Activated CD4-positive, alpha-beta T cell treated with anti-CD3 and anti-CD28 coated beads, Interleukin-2, amount 10 ng/mL, durations not matched to agents 24 days and 14 days (primary cell): ENCODE measurements around the gene HERC2. TPM values are rescaled to one million over a fixed set of nuclear protein-coding genes. Genes with fewer than 3 reads are reported as not detected.
A peak's percentile ranks its signal among the peaks of the same experiment; 100 is the strongest.
"Not testable (repeated sequence)": the region's sequence is repeated elsewhere in the genome, so short reads cannot be mapped to it uniquely, and the experiment has no call there.

Experiments used
- DNase-seq: peaks from one replicate; pipeline ENCODE4 v3.0.0; 2022
- H3K27ac Mint-ChIP-seq: one replicate; pipeline ENCODE4 v1.8.0; 2022; ENCODE audit warnings: mild to moderate bottlenecking, mixed read lengths
- H3K27me3 Mint-ChIP-seq: one replicate; pipeline ENCODE4 v1.8.0; 2022; ENCODE audit warnings: mixed read lengths
- H3K36me3 Mint-ChIP-seq: one replicate; pipeline ENCODE4 v1.8.0; 2022; ENCODE audit warnings: low read depth, mild to moderate bottlenecking, mixed read lengths
- H3K4me1 Mint-ChIP-seq: one replicate; pipeline ENCODE4 v1.8.0; 2021; ENCODE audit warnings: mixed read lengths
- H3K4me3 Mint-ChIP-seq: one replicate; pipeline ENCODE4 v1.8.0; 2022; ENCODE audit warnings: mild to moderate bottlenecking, moderate library complexity, mixed read lengths
- H3K9me3 Mint-ChIP-seq: one replicate; pipeline ENCODE4 v1.8.0; 2021; ENCODE audit warnings: mixed read lengths
- intact Hi-C: fragments of 100-400 bp; cut with micrococcal nuclease; formaldehyde crosslinking; loops from one replicate; pipeline ENCODE4 v1.15.1; 2023
- total RNA-seq: library from RNA; stranded (reverse); gene quantifications from 2 replicates; pipeline ENCODE4 v1.2.3, GENCODE V29; 2022

The HERC2 gene
- total RNA-seq, 1 donor from 2014 or later = 43.8 TPM

- H3K4me1 Mint-ChIP-seq = peaks cover 22% of the 10 kb centered on the region
- intact Hi-C loops = no loop called here
- no peaks in the 10 kb centered on the region for H3K9me3 Mint-ChIP-seq
- no peak for DNase-seq
- H3K36me3 Mint-ChIP-seq = peaks cover 21% of the 10 kb centered on the region
- no peak overlapping the region for H3K27ac Mint-ChIP-seq
- no peaks in the 10 kb centered on the region for H3K27me3 Mint-ChIP-seq
- H3K4me3 Mint-ChIP-seq = no peak overlapping the region
Observed at GRCh38 chr15:28133281-28133680, 188.7 kb downstream of the HERC2 start.

- Mint-ChIP-seq H3K36me3 (peaks cover 22% of the 10 kb centered on the region), H3K27me3 (no peaks in the 10 kb centered on the region), H3K27ac (no peak overlapping the region), H3K4me1 (peaks cover 18% of the 10 kb centered on the region), H3K4me3 (no peak overlapping the region), H3K9me3 (no peaks in the 10 kb centered on the region)
- intact Hi-C loops = no loop called here
- no peak for DNase-seq
Observed at GRCh38 chr15:28132524-28133275, 189.3 kb downstream of the HERC2 start.

GRCh38 chr15:28131946-28132345, 190.0 kb downstream of the HERC2 start:
- intact Hi-C loops = no loop called here
- H3K9me3 Mint-ChIP-seq = no peaks in the 10 kb centered on the region
- peaks cover 12% of the 10 kb centered on the region for H3K4me1 Mint-ChIP-seq
- H3K4me3 Mint-ChIP-seq = no peak overlapping the region
- no peaks in the 10 kb centered on the region for H3K27me3 Mint-ChIP-seq
- peaks cover 18% of the 10 kb centered on the region for H3K36me3 Mint-ChIP-seq
- no peak overlapping the region for H3K27ac Mint-ChIP-seq
- no peak for DNase-seq

GRCh38 chr15:28131400-28131799, 190.6 kb downstream of the HERC2 start:
- no peak overlapping the region for H3K4me3 Mint-ChIP-seq
- no peaks in the 10 kb centered on the region for H3K27me3 Mint-ChIP-seq
- peaks cover 15% of the 10 kb centered on the region for H3K36me3 Mint-ChIP-seq
- DNase-seq = no peak
- H3K27ac Mint-ChIP-seq = no peak overlapping the region
- peaks cover 6% of the 10 kb centered on the region for H3K4me1 Mint-ChIP-seq
- intact Hi-C loops = no loop called here
- no peaks in the 10 kb centered on the region for H3K9me3 Mint-ChIP-seq

GRCh38 chr15:28130651-28131050, 191.3 kb downstream of the HERC2 start:
- Mint-ChIP-seq H3K27ac (no peak overlapping the region), H3K9me3 (no peaks in the 10 kb centered on the region), H3K4me3 (no peak overlapping the region), H3K4me1 (peaks cover 4% of the 10 kb centered on the region), H3K27me3 (no peaks in the 10 kb centered on the region), H3K36me3 (peaks cover 15% of the 10 kb centered on the region)
- intact Hi-C loops = no loop called here
- DNase-seq = no peak

DNA sequence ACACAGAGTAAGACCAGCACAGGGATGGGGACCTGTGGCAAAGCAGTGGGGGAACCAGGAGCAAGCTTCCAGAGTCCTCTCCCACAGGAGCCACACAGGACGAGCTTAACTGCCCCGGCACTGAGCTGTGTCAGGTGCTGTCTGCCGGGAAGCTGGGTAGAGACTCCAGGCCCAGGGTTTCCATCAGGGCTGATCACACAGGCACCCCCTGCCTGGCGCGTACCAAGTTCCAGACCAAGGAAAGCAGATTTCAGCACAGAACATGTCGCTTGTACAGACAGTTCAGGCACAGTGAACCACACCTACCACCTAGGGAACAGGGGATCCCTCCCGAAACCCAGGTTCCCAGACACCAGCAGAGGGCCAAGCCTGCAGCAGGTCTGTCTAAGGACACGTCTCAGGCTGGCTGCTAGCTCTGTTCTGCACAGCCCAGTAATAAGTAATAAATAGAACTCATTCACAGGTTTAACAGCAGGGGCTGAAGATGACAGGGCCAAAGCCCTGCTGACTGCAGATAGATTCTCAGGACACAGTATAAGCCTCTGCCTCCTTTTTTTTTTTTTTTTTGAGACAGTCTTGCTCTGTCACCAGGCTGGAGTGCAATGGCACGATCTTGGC, 192.6 kb downstream of the HERC2 start:
- H3K4me3 Mint-ChIP-seq = no peak overlapping the region
- H3K9me3 Mint-ChIP-seq = no peaks in the 10 kb centered on the region
- H3K36me3 Mint-ChIP-seq = peaks cover 11% of the 10 kb centered on the region
- no peak for DNase-seq
- peaks cover 2% of the 10 kb centered on the region for H3K4me1 Mint-ChIP-seq
- no peak overlapping the region for H3K27ac Mint-ChIP-seq
- no peaks in the 10 kb centered on the region for H3K27me3 Mint-ChIP-seq
- intact Hi-C loops = no loop called here

DNA sequence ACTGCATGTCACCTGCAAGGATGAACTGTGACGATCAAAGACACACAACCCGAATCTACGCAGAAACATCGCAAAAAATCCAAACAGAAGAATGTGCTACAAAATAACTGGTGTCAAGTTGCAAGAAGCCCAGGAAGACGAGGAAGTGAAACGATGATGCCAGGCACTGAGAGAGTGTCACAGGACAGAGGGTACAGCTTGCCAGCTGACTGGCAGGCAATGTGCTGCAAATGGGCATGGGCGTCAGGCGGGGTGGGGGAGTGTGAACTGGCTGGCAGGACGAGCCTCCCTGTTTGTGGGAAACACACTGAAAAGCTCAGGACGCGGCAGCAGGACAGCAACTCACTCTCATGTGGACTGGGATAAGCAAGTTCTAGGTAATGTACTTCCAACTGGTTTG, 193.9 kb downstream of the HERC2 start:
- Mint-ChIP-seq H3K36me3 (peaks cover 12% of the 10 kb centered on the region), H3K27ac (no peak overlapping the region), H3K27me3 (no peaks in the 10 kb centered on the region), H3K4me3 (no peak overlapping the region), H3K9me3 (no peaks in the 10 kb centered on the region), H3K4me1 (peaks cover 2% of the 10 kb centered on the region)
- intact Hi-C loops = no loop called here
- DNase-seq = no peak

GRCh38 chr15:28127036-28127435, 194.9 kb downstream of the HERC2 start:
- H3K9me3 Mint-ChIP-seq = no peaks in the 10 kb centered on the region
- intact Hi-C loops = no loop called here

DNA sequence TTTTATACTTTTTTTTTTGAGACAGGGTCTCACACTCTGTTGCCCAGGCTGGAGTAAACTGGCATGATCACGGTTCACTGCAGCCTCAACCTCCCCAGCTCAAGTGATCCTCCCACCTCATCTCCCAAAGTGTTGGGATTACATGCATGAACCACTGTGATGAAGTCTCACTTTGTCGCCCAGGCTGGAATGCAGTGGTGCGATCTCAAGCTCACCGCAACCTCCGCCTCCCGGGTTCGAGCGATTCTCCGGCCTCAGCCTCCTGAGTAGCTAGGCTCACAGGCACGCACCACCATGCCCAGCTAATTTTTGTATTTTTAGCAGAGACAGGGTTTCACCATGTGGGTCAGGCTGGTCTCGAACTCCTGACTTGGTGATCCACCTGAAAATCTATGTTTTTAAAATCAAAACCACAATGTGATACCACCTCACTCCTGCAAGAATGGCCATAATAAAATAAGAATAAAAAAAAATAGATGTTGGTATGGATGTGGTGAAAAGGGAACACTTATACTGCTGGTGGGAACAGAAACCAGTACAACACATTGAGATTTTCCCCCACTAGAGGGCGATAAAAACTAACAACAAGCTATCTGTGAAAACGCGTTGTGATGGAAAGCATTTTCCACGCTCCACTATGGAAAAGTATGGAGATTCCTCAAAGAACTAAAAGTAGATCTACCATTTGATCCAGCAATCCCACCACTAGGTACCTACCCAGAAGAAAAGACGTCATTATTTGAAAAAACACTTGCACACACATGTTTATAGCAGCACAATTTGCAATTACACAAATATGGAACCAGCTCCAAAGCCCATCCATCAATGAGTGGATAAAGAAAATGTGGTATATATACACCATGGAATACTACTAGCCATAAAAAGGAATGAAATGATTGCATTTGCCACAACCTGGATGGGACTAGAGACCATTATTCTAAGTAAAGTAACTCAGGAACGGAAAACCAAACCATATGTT, 196.0 kb downstream of the HERC2 start:
- Mint-ChIP-seq H3K27ac (no peak overlapping the region), H3K4me3 (no peak overlapping the region), H3K9me3 (no peaks in the 10 kb centered on the region), H3K36me3 (peaks cover 7% of the 10 kb centered on the region), H3K27me3 (no peaks in the 10 kb centered on the region), H3K4me1 (no peaks in the 10 kb centered on the region)
- intact Hi-C loops = no loop called here
- peak; percentile 77 for DNase-seq

More at GRCh38 chr15:28127036-28127435, 194.9 kb downstream of the HERC2 start:
- Mint-ChIP-seq H3K4me1 (no peaks in the 10 kb centered on the region), H3K27me3 (no peaks in the 10 kb centered on the region), H3K36me3 (peaks cover 10% of the 10 kb centered on the region), H3K4me3 (no peak overlapping the region), H3K27ac (no peak overlapping the region)
- no peak for DNase-seq

DNA sequence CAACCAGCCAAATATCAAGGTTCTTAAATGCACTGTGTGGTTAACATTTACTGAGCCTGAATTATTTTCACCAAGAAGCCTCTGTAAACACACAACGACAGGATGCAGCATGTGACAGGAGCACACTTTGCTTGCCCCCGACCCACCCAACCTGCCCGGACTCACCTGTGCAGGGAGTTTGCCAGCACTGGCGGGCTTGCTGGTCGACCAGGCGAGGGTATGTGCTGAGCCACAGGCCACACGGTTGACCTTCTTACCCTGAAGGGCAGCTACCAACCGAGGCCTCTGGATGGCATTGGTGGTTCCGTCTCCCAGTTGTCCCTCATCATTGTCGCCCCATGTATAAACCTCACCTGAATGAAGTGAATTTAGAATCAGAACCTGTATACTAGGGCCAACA, 197.1 kb downstream of the HERC2 start:
- H3K9me3 Mint-ChIP-seq = no peaks in the 10 kb centered on the region
- no peak overlapping the region for H3K27ac Mint-ChIP-seq
- intact Hi-C loops = no loop called here
- H3K4me3 Mint-ChIP-seq = no peak overlapping the region
- H3K27me3 Mint-ChIP-seq = no peaks in the 10 kb centered on the region
- peaks cover 8% of the 10 kb centered on the region for H3K36me3 Mint-ChIP-seq
- no peaks in the 10 kb centered on the region for H3K4me1 Mint-ChIP-seq
- DNase-seq = no peak

DNA sequence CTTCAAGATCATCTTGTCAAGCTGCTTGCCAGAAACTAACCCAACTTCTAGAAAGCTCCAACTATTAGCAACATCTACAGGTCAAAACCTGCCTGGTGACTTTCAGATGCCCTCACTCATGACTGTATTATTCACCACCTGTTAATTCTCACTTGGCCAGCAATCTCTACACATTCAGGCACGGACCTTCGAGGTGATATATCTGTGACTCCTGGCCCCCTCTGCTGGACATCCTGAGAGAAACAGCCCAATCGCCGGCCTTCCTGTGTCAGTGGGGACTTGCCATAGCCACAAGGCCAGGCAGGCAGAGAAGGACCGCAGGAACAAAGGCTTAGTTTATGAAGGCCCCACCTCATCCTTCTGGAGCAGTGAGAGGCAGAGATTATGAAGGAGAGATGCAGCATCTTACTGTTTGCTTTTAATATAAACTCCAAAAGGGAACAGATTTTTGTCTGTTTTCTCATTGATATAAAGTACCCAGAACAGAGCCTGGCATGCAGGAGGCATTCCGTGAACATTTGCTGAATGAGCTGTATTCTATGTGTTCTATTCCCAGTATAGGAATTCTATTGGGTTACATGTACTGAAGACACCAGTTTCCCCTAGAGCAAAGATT, 198.5 kb downstream of the HERC2 start:
- DNase-seq = peak; percentile 81
- no peaks in the 10 kb centered on the region for H3K4me1 Mint-ChIP-seq
- H3K9me3 Mint-ChIP-seq = no peaks in the 10 kb centered on the region
- H3K36me3 Mint-ChIP-seq = peaks cover 8% of the 10 kb centered on the region
- H3K4me3 Mint-ChIP-seq = no peak overlapping the region
- no peak overlapping the region for H3K27ac Mint-ChIP-seq
- intact Hi-C loops = no loop called here
- H3K27me3 Mint-ChIP-seq = no peaks in the 10 kb centered on the region

DNA sequence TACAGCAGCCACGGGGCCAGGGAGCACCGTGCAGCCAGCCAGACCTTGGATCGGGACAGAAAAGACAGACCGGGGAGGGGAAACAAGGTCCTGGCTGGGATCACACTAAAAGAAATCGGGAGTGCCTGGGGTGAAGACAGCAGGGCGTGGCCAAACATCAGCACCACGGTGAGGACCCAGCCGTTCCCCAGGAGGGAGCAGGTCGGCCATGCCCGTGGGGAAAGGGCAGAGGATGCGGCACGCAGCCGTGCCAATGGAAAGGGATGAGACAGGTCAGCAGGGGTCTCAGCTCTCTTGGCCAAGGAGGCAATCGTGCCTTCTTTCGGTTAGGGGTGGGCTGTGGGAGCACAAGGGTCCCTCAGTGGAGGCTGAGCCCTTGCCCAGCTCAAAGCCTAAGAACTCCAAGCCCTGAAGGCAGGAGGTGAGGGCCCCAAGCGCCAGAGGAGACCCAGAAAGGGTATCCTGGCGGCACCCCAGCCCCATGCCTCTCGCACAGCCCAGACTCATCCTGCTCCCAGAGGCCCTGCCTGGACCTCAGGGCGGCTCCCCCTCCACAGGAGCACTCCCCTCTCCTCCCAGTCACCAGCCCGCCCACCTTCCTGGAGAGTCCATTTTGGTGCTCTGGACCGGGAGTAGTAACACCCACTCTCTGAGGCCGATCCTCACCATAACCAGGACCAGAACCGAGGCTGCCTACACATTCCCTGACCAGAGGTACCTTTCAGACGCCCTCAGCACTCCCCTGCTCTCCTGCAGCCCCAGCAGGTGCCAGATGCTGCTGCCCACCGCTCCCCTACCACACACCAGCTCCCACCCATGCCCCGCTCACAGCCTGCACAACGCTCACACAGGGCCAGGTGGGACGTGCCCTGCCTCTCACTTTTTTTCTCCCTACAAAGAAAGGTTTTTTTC, 199.7 kb downstream of the HERC2 start:
- H3K27ac Mint-ChIP-seq = no peak overlapping the region
- no peaks in the 10 kb centered on the region for H3K27me3 Mint-ChIP-seq
- no peak for DNase-seq
- no peaks in the 10 kb centered on the region for H3K4me1 Mint-ChIP-seq
- H3K36me3 Mint-ChIP-seq = peaks cover 4% of the 10 kb centered on the region
- intact Hi-C loops = no loop called here
- no peaks in the 10 kb centered on the region for H3K9me3 Mint-ChIP-seq
- no peak overlapping the region for H3K4me3 Mint-ChIP-seq

DNA sequence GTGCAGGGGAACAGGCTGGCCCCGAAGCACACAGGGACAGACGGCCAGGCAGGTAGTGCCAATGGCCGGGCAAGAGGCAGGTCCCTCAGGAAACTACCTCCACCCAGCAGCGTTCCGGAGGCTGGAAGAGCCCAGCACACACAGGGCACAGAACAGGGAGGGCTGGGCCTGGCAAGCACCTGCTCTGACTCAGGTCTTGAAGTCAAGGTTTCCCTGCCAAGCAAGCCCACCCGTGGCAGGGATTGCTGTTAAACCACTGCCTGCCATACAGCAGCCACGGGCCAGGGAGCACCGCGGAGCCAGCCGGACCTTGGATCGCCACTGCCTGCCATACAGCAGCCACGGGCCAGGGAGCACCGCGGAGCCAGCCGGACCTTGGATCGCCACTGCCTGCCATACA, 200.4 kb downstream of the HERC2 start:
- H3K9me3 Mint-ChIP-seq, H3K4me1 Mint-ChIP-seq, H3K27ac Mint-ChIP-seq, intact Hi-C loops, H3K4me3 Mint-ChIP-seq, DNase-seq, H3K27me3 Mint-ChIP-seq, H3K36me3 Mint-ChIP-seq: not testable (repeated sequence)
